Measurements from ENCODE around the gene SDK1.

DNA sequence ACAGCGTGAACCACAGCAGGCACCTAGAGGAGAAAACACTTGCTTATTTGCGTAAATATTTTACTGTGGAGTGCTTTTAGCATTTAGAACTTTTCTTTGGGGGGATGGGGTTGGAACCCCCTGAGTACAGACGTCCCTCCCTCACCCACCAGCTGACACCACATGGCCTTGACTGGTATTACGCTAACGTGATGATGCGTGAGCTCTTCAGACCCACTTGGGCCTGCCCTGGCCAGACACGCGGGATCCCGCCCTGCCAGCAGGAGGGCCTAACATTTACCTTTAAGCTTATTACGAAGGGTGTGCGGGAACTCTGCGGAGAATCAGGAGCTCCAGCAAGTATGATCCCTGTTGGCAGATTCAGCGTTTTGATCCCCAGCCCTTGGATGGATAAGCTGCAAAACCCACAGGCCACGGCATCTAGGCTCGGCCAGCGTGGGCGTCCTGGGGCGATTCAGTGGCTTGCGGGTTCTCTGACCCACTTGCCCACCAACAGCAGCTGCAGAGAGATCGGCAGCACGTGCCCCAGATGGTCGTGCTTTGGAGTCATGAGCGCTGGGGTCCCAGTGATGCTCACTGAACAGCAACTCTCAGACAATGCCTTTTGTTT is 835.6 kb downstream of the SDK1 start:
- TF ChIP-seq, protein P1, sequence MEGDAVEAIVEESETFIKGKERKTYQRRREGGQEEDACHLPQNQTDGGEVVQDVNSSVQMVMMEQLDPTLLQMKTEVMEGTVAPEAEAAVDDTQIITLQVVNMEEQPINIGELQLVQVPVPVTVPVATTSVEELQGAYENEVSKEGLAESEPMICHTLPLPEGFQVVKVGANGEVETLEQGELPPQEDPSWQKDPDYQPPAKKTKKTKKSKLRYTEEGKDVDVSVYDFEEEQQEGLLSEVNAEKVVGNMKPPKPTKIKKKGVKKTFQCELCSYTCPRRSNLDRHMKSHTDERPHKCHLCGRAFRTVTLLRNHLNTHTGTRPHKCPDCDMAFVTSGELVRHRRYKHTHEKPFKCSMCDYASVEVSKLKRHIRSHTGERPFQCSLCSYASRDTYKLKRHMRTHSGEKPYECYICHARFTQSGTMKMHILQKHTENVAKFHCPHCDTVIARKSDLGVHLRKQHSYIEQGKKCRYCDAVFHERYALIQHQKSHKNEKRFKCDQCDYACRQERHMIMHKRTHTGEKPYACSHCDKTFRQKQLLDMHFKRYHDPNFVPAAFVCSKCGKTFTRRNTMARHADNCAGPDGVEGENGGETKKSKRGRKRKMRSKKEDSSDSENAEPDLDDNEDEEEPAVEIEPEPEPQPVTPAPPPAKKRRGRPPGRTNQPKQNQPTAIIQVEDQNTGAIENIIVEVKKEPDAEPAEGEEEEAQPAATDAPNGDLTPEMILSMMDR (IDR thresholded peaks at IDR 0.05): no peak
- no peak for TF ChIP-seq POLR2A (IDR thresholded peaks at IDR 0.05)
